IMR-90 (cell line): ENCODE data around the gene GGACT. TPM values are rescaled to one million over a fixed set of nuclear protein-coding genes. Genes with fewer than 3 reads are reported as not detected.

Experiments used
- ATAC-seq: fragments of 200-7000 bp; cut with Tn5 transposase; 2 replicates; pipeline ENCODE4 v1.9.1; 2020; ENCODE audit warnings: low read depth, mild to moderate bottlenecking, moderate library complexity
- BruUV-seq: library from RNA; stranded (reverse); fragments of 400-500 nt; replicated peaks from 2 replicates; lab custom pipeline; 2021; lab: Mats Ljungman, UMichigan
- CTCF ChIA-PET: fragments of 300-600 bp; formaldehyde crosslinking; extraction: SDS; loops from one replicate; lab custom pipeline; 2021; ENCODE audit warnings: antibody characterized with exemption; lab: Yijun Ruan, JAX
- POLR2A ChIA-PET: fragments of 300-600 bp; sonication (Branson Sonifier 250); formaldehyde crosslinking; loops from one replicate; lab custom pipeline; 2022; ENCODE audit warnings: antibody characterized with exemption; ENCODE audit not compliant: unreplicated experiment; lab: Charles Lee
- DNase-seq: peaks from one replicate; pipeline ENCODE4 v3.0.0; 2013
- H2AFZ ChIP-seq: replicated peaks from 2 replicates; pipeline ENCODE3; 2013; ENCODE audit warnings: low read length, mild to moderate bottlenecking; ENCODE audit not compliant: poor library complexity
- H2AK5ac ChIP-seq: 2 replicates; pipeline ENCODE4 v1.6.1; 2013; ENCODE audit warnings: low read depth, low read length, inconsistent platforms
- H2AK9ac ChIP-seq: replicated peaks from 2 replicates; pipeline ENCODE3; 2013; ENCODE audit warnings: mild to moderate bottlenecking, low read depth, low read length, moderate library complexity; ENCODE audit not compliant: poor library complexity
- H2BK120ac ChIP-seq: 2 replicates; pipeline ENCODE4 v1.6.1; 2013; ENCODE audit warnings: low read depth, low read length, inconsistent platforms
- H2BK15ac ChIP-seq: 3 replicates; pipeline ENCODE4 v1.6.1; 2013; ENCODE audit warnings: low read depth, low read length, inconsistent platforms
- H2BK20ac ChIP-seq: 2 replicates; pipeline ENCODE4 v1.6.1; 2013; ENCODE audit warnings: low read depth, mild to moderate bottlenecking, inconsistent platforms, low read length, moderate library complexity
- H2BK5ac ChIP-seq: 2 replicates; pipeline ENCODE4 v1.6.1; 2013; ENCODE audit warnings: mild to moderate bottlenecking, low read depth, low read length, inconsistent platforms; ENCODE audit not compliant: poor library complexity, severe bottlenecking
- H3K14ac ChIP-seq: replicated peaks from 2 replicates; pipeline ENCODE4 v1.6.1; 2013; ENCODE audit warnings: low read depth, low read length, inconsistent platforms
- H3K18ac ChIP-seq: 2 replicates; pipeline ENCODE4 v1.6.1; 2013; ENCODE audit warnings: low read depth, low read length, control low read depth
- H3K23ac ChIP-seq: 2 replicates; pipeline ENCODE4 v1.6.1; 2013; ENCODE audit warnings: low read depth, low read length, inconsistent platforms
- H3K27ac ChIP-seq: 2 replicates; pipeline ENCODE4 v1.5.1; 2013; ENCODE audit warnings: mild to moderate bottlenecking, control low read depth, low read length; ENCODE audit not compliant: insufficient read depth
- H3K27me3 ChIP-seq: 2 replicates; pipeline ENCODE4 v1.6.1; 2013; ENCODE audit warnings: low read length; ENCODE audit not compliant: control insufficient read depth, insufficient read depth
- H3K36me3 ChIP-seq: 2 replicates; pipeline ENCODE4 v1.6.1; 2013; ENCODE audit warnings: low read length, mixed read lengths; ENCODE audit not compliant: control insufficient read depth, insufficient read depth
- H3K4ac ChIP-seq: 2 replicates; pipeline ENCODE4 v1.6.1; 2013; ENCODE audit warnings: low read depth, low read length, inconsistent platforms
- H3K4me1 ChIP-seq: 2 replicates; pipeline ENCODE4 v1.6.1; 2013; ENCODE audit warnings: low read length, mixed read lengths; ENCODE audit not compliant: control insufficient read depth, insufficient read depth
- H3K4me2 ChIP-seq: 2 replicates; pipeline ENCODE4 v1.6.1; 2013; ENCODE audit warnings: low read depth, mild to moderate bottlenecking, control low read depth, low read length, moderate library complexity
- H3K4me3 ChIP-seq: 2 replicates; pipeline ENCODE4 v1.5.1; 2013; ENCODE audit warnings: low read depth, mild to moderate bottlenecking, control low read depth, low read length, moderate library complexity; ENCODE audit not compliant: insufficient read depth
- H3K56ac ChIP-seq: 2 replicates; pipeline ENCODE4 v1.6.1; 2013; ENCODE audit warnings: low read length, inconsistent platforms; ENCODE audit not compliant: insufficient read depth; ENCODE audit errors: extremely low read depth
- H3K79me1 ChIP-seq, 2 experiments: 2 replicates each; pipeline ENCODE4 v1.6.1; 2013; ENCODE audit warnings: low read length in 2 of 2, inconsistent platforms in 1 of 2, low read depth in 1 of 2
- H3K9ac ChIP-seq: 2 replicates; pipeline ENCODE4 v1.6.1; 2013; ENCODE audit warnings: low read depth, low read length, control low read depth
- H3K9me1 ChIP-seq: 2 replicates; pipeline ENCODE4 v1.6.1; 2013; ENCODE audit warnings: low read length, inconsistent platforms; ENCODE audit not compliant: insufficient read depth
- H3K9me3 ChIP-seq: 2 replicates; pipeline ENCODE4 v1.6.1; 2013; ENCODE audit warnings: low read length; ENCODE audit not compliant: control insufficient read depth, insufficient read depth
- H4K20me1 ChIP-seq: 2 replicates; pipeline ENCODE4 v1.6.1; 2013; ENCODE audit warnings: low read length, inconsistent platforms; ENCODE audit not compliant: insufficient read depth
- H4K5ac ChIP-seq: 2 replicates; pipeline ENCODE4 v1.6.1; 2013; ENCODE audit warnings: mild to moderate bottlenecking, low read depth, low read length, control low read depth
- H4K8ac ChIP-seq, 2 experiments: 2 replicates each; pipeline ENCODE4 v1.6.1; 2013; ENCODE audit warnings: low read depth in 2 of 2, low read length in 2 of 2, control low read depth in 1 of 2, inconsistent platforms in 1 of 2
- H4K91ac ChIP-seq: 2 replicates; pipeline ENCODE4 v1.6.1; 2013; ENCODE audit warnings: low read depth, low read length, inconsistent platforms; ENCODE audit not compliant: insufficient read depth
- CEBPB ChIP-seq: IDR thresholded peaks from 2 replicates; pipeline ENCODE4 v1.6.1; 2012; ENCODE audit warnings: low read depth, low read length, improper control_type of control experiment
- CHD1 ChIP-seq: IDR thresholded peaks from 2 replicates; pipeline ENCODE4 v1.6.1; 2012; ENCODE audit warnings: low read depth, low read length, improper control_type of control experiment
- CTCF ChIP-seq: conservative IDR thresholded peaks from 2 replicates; pipeline ENCODE4 v1.5.1; 2012; ENCODE audit warnings: mild to moderate bottlenecking, low read depth, low read length, improper control_type of control experiment
- ELK1 ChIP-seq: fragments of 150-350 bp; IDR thresholded peaks from 2 replicates; pipeline ENCODE4 v1.6.1; 2016; ENCODE audit warnings: low read depth, mild to moderate bottlenecking, low read length, moderate library complexity, borderline replicate concordance
- MAFK ChIP-seq: IDR thresholded peaks from 2 replicates; pipeline ENCODE4 v1.6.1; 2012; ENCODE audit warnings: low read depth, low read length, improper control_type of control experiment
- MXI1 ChIP-seq: IDR thresholded peaks from 2 replicates; pipeline ENCODE4 v1.6.1; 2012; ENCODE audit warnings: low read depth, mild to moderate bottlenecking, low read length, moderate library complexity, borderline replicate concordance
- NFE2L2 ChIP-seq: fragments of 150-350 bp; IDR thresholded peaks from 2 replicates; pipeline ENCODE4 v1.6.1; 2016; ENCODE audit warnings: low read depth, mild to moderate bottlenecking, low read length
- USF2 ChIP-seq: fragments of 150-350 bp; IDR thresholded peaks from 2 replicates; pipeline ENCODE4 v1.6.1; 2017; ENCODE audit warnings: mild to moderate bottlenecking, antibody characterized with exemption, low read length, low read depth
- WGBS, 2 experiments: methylation state at CpG; one replicate each; pipeline versions ENCODE4 v1.1.5 to v1.1.7; 2013; ENCODE audit warnings: missing lambda C conversion rate in 2 of 2; ENCODE audit not compliant: insufficient read length in 1 of 2; ENCODE audit errors: extremely low coverage in 2 of 2; 5-methylcytosine and 5-hydroxymethylcytosine counted together
- dilution Hi-C: fragments of 300-500 bp; cut with HindIII; formaldehyde crosslinking; loops from one replicate; pipeline ENCODE4 v1.14.3; 2018; ENCODE audit warnings: low sequenced_read_pairs; ENCODE audit not compliant: unreplicated experiment
- in situ Hi-C: fragments of 300-500 bp; cut with MboI; formaldehyde crosslinking; loops from 3 replicates; pipeline ENCODE4 v1.14.3; 2019; ENCODE audit warnings: low sequenced_read_pairs, inconsistent platforms, mixed read lengths
- intact Hi-C: fragments of 100-400 bp; cut with micrococcal nuclease; formaldehyde crosslinking; loops from 2 replicates; pipeline ENCODE4 v1.10.0; 2022
- polyA plus RNA-seq, 3 experiments: library from polyadenylated mRNA; depleted of rRNA; stranded (reverse); fragments of >200 nt; gene quantifications; 2 replicates each; pipeline ENCODE4 v1.2.3, GENCODE V29; 2012; ENCODE audit warnings: low replicate concordance in 1 of 3
- total RNA-seq: library from RNA; depleted of rRNA; stranded (reverse); fragments of >200 nt; gene quantifications from 2 replicates; pipeline ENCODE4 v1.2.3, GENCODE V29; 2012

GGACT gene
- total and polyA plus RNA-seq, 2 of the 4 experiments (the other 2 are of a cell fraction): 2.0 to 2.6 TPM

GRCh38 chr13:100533588-100534041 lies 55.0 kb downstream of the GGACT start:
- in situ Hi-C loops: loop anchor here (10.0 kb wide), 1 partner anchor 619 kb away; no protein-coding TSS in a partner anchor
- CTCF ChIA-PET: no interaction called here

More at GRCh38 chr13:100533588-100534041, 55.0 kb downstream of the GGACT start:
- BruUV-seq: no TSS peak
- no peak overlapping the region for H3K14ac ChIP-seq
- no peak overlapping the region for H4K91ac ChIP-seq
- no peak overlapping the region for H3K18ac ChIP-seq
- no peaks in the 10 kb centered on the region; the same call in 1 of the 2 replicates for H3K9me1 ChIP-seq
- WGBS, 2 experiments: 75% methylated on average over 9 of the region's 19 CpGs; no CpG with 5 or more reads in 1 of the 2 experiments
- H3K9me3 ChIP-seq: no peaks in the 10 kb centered on the region
- H3K4me1 ChIP-seq: peaks cover 2% of the 10 kb centered on the region
- no peak overlapping the region for H2BK120ac ChIP-seq
- no peak overlapping the region for H3K4ac ChIP-seq
- no peak overlapping the region for H3K9ac ChIP-seq
- H2BK20ac ChIP-seq: no peak overlapping the region
- H4K8ac ChIP-seq: no peak overlapping the region
- no peak overlapping the region for H3K4me3 ChIP-seq
- H3K27ac ChIP-seq: no peak overlapping the region
- no peak overlapping the region for H2AK5ac ChIP-seq
- H2BK15ac ChIP-seq: no peak overlapping the region
- H3K56ac ChIP-seq: no peak overlapping the region
- H3K23ac ChIP-seq: no peak overlapping the region
- DNase-seq: no peak
- no peaks in the 10 kb centered on the region for H4K20me1 ChIP-seq
- H4K5ac ChIP-seq: no peak overlapping the region
- ATAC-seq: no peak
- POLR2A ChIA-PET: no interaction called here
- dilution Hi-C loops: no loop called here
- no peaks in the 10 kb centered on the region; the same call in none of the 2 replicates for H3K36me3 ChIP-seq
- no peak overlapping the region for H3K4me2 ChIP-seq
- no peak overlapping the region for H2AFZ ChIP-seq
- H2BK5ac ChIP-seq: no peak overlapping the region
- intact Hi-C loops: no loop called here
- H3K27me3 ChIP-seq: no peaks in the 10 kb centered on the region
- TF ChIP-seq MAFK (no peak), CEBPB (no peak), NFE2L2 (no peak), CTCF (no peak), USF2 (no peak), CHD1 (no peak), MXI1 (no peak), ELK1 (no peak)
- H2AK9ac ChIP-seq: no peak overlapping the region
- H3K79me1 ChIP-seq: no peaks in the 10 kb centered on the region
